Choroid plexus epithelial cell (primary cell): ENCODE data around the gene ACADVL.
A peak's percentile ranks its signal among the peaks of the same experiment; 100 is the strongest.

Experiments
- DNase-seq: peaks from one replicate; pipeline ENCODE4 v3.0.0-alpha.2; 2010; ENCODE audit warnings: low read depth
- H3K4me3 ChIP-seq: 2 replicates; pipeline ENCODE4 v1.5.1; 2011; ENCODE audit warnings: low read depth, mild to moderate bottlenecking, control low read depth, low read length, moderate library complexity
- TF ChIP-seq, protein P1 (sequence below): conservative IDR thresholded peaks from 2 replicates; pipeline ENCODE4 v1.5.1; 2011; ENCODE audit warnings: low read depth, mild to moderate bottlenecking, control low read depth, inconsistent platforms, low read length, moderate library complexity

The ACADVL gene

DNA sequence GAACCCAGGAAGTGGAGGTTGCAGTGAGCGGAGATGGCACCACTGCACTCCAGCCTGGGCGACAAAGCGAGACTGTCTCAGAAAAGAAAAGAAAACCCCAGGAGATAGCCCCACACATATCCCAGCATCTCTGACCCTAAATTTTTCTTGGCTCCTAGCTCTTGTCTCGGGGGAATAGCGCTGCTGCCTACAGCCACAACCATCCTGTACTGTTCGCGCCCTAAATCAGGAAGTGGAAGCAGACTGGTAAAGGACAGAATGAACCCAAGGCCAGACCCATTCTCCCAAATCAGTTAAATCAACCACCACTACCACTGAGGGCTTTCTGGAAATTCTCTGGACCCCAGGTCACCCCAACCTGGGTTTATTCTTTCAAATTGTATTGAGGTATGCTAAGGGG is 30.1 kb downstream of the ACADVL start:
- peak overlapping the region; percentile 96 for H3K4me3 ChIP-seq
- DNase-seq, result no peak
- TF ChIP-seq, protein P1, sequence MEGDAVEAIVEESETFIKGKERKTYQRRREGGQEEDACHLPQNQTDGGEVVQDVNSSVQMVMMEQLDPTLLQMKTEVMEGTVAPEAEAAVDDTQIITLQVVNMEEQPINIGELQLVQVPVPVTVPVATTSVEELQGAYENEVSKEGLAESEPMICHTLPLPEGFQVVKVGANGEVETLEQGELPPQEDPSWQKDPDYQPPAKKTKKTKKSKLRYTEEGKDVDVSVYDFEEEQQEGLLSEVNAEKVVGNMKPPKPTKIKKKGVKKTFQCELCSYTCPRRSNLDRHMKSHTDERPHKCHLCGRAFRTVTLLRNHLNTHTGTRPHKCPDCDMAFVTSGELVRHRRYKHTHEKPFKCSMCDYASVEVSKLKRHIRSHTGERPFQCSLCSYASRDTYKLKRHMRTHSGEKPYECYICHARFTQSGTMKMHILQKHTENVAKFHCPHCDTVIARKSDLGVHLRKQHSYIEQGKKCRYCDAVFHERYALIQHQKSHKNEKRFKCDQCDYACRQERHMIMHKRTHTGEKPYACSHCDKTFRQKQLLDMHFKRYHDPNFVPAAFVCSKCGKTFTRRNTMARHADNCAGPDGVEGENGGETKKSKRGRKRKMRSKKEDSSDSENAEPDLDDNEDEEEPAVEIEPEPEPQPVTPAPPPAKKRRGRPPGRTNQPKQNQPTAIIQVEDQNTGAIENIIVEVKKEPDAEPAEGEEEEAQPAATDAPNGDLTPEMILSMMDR, result no peak

DNA sequence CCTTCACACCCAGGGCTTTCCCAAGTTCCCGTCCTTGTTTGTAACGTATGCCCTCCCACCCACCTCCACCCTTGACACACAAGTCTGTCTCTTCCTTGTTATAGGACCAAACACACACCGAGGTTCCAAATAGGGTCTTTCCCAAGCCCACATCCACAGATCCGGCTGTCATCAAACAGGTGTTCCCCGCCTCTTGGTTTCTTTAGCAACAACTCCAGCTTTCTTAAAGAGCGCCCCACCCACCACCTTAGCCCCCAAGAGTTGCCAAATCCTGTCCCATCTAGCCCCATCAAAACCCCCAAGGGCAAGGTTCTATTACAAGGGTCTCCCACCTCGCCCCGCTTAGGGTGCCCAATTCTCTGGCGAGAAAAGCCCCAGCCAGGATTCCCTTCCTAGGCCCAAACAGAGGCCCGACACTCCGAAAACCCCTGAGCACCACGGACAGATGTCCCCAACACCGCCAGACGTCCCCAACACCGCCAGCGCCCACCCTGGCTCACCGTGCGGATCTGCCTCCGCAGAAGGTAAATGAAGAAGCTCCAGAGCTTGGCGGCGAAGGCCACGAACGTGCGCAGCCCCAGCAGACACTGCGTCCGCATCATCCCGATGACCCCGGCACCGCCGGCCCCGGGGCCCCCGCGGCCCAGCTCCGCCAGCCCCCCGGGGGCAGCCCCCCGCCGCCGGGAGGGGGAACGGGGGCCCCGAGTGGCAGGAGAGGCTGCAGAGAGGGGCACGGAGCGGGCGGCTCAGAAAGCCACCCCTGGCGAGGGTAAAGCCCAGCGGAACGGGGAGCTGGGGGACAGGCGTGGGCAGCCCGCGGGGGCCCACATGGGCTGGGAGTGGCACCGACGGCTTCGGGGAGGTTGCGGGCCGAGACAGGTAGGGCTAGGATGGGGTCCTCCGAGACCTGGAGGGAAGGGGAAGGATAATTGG is 31.2 kb downstream of the ACADVL start:
- TF ChIP-seq, protein P1, result no peak
- DNase-seq, result peak; percentile 28
- H3K4me3 ChIP-seq, result peak overlapping the region; percentile 96

DNA sequence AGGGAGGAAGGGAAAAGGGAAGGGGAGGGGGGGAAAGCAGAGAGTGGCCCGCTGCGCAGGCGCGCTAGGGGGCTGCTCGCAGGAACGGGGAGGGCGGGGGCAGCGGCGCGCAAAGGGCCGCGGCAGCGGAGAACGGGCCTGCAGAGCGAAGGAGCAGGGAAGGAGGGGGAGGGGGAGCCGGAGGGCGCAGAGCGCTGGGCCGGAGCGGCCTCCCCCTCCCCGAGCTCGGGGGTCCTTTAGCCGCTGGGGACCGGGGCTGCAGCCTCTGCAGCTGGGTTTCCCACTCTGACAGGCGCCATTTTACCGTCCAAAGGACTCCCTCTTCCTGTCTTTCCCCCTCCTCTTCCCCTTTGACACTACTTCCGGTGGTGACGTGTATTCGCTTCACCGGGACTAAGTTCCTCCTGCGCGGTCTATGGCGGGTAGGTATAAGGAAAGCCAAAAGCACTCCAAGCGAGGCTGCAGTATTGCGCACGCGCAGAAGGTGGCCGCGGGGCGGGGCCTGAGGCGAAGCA is 32.0 kb downstream of the ACADVL start, which contains the start of gene CTDNEP1:
TSS of gene CTDNEP1 (minus strand) at position 74 of the 515 bp plus-strand sequence. CDS start 438 bp downstream, outside the sequence.
- TF ChIP-seq, protein P1, result no peak
- H3K4me3 ChIP-seq, result peak within 1 kb of the TSS; percentile 96
- peak; percentile 100 for DNase-seq

DNA sequence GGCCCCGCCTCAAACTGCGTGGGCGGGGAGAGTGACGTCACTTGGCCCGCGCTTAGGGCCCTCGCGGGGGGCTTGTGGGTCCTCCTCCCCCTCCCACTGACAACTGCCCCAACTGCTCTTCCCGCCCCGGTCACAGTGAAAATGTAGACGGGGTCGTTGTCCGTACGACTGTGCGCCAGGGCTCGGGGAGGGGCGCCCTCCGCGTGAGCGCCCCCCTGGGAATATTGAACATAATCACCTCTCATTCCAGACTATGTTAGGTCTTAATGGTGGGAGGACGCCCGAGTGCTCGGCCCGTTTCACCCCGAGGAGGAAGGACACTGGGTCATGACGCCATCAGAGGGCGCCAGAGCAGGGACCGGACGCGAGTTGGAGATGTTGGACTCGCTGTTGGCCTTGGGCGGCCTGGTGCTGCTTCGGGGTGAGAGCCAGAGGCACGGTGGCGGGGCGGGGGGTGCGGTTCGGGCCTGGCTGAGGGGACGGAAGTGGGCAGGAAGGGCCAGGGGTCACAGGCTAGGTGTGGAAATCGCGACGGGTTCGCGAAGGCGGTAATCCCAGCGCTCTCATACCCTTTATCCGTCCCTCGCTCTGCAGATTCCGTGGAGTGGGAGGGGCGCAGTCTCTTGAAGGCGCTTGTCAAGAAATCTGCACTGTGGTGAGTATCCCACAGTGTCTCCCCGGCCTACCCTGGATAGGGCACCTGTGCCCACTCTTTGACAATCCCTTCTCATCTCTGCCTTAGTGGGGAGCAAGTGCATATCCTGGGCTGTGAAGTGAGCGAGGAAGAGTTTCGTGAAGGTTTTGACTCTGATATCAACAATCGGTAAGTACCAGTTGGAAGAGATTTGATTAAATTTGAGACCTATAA is 32.7 kb downstream of the ACADVL start, which contains the start of gene ELP5:
TSS of gene ELP5 (plus strand) at position 40 of the 868 bp plus-strand sequence. CDS start at position 376, 336 bp downstream.
- DNase-seq, result peak; percentile 95
- peak within 1 kb of the TSS; percentile 96 for H3K4me3 ChIP-seq
- TF ChIP-seq, protein P1, result no peak

DNA sequence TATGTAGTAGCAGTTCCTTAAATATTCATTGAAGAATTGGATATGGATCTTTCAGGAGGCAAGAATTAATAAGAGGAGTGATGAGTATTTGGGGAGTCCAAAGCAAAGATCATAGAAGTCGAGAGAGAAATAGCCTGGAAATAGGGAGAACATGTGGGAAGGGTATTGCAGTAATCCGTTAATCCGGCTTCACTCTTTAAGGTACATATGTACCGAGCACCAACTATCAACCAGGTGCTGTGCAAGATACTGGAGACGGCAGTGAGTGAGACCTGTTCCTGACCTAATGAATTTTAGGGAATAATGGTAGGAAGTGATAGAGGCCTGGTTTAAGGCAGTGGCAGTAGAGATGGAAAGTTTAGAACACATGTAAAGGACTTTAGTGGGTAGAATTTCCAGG is 33.3 kb downstream of the ACADVL start:
- TF ChIP-seq, protein P1, result no peak
- H3K4me3 ChIP-seq, result peak overlapping the region; percentile 91
- no peak for DNase-seq

DNA sequence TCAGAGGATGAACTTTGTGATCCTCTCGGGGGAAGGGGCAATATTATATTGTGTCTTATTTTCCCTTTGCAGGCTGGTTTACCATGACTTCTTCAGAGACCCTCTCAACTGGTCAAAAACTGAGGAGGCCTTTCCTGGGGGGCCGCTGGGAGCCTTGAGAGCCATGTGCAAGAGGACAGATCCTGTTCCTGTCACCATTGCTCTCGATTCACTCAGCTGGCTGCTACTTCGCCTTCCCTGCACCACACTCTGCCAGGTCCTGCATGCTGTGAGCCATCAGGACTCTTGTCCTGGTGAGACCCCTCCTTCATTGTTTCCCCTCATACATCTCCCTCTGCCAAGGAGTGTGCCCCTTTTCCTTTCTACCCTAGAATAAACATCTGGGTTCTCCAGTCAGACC is 34.8 kb downstream of the ACADVL start:
- no peak overlapping the region for H3K4me3 ChIP-seq
- TF ChIP-seq, protein P1, result no peak
- no peak for DNase-seq
